NCI-H2081 (cell line): ENCODE data around the gene KRT5.

ENCODE experiments used
- DNase-seq, 2 experiments: peaks; one replicate each; lab custom pipeline; 2025; lab: John Stamatoyannopoulos, UW

Gene KRT5

DNA sequence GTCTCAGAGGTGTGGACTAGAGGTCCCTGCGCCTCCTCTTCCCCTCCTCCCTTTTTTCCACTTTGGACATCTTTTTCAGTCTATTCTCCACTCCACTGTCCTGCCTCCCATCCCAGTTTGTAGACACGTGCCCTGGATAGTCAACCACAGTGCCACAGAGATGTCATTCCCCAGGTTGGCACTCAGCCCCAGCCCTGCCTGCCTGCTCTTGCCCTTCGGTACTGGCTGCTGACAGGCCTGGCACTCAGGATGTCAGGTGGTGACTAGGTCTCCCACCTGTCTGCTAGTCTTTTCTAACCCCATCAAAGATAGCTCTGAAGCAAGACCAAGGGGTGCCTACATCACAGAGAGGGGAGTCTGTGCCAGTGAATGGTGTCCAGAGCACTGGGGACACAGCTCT, 16.9 kb upstream of the KRT5 start:
- no peak for DNase-seq

DNA sequence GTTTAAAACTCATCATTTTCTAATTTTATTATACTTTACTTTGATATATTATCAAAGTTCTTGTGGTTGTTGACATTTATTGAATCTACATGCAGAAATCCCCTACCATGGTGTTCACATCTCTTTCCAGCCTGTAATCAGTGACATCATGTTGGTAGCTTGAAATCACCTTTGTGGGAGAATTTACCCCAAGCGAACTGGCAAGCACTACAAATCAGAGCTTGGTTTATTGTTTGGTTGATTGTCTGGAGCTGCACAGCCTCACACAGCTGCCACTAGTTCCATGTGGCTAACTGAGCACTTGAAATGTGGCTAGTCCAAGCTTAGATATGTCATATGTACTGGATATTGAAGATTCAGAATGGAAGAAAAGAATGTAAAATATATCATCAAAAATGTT, 15.4 kb upstream of the KRT5 start:
- DNase-seq = no peak

- no peak for DNase-seq
These were observed 14.3 kb upstream of the KRT5 start for GRCh38 chr12:52534482-52534881.

DNA sequence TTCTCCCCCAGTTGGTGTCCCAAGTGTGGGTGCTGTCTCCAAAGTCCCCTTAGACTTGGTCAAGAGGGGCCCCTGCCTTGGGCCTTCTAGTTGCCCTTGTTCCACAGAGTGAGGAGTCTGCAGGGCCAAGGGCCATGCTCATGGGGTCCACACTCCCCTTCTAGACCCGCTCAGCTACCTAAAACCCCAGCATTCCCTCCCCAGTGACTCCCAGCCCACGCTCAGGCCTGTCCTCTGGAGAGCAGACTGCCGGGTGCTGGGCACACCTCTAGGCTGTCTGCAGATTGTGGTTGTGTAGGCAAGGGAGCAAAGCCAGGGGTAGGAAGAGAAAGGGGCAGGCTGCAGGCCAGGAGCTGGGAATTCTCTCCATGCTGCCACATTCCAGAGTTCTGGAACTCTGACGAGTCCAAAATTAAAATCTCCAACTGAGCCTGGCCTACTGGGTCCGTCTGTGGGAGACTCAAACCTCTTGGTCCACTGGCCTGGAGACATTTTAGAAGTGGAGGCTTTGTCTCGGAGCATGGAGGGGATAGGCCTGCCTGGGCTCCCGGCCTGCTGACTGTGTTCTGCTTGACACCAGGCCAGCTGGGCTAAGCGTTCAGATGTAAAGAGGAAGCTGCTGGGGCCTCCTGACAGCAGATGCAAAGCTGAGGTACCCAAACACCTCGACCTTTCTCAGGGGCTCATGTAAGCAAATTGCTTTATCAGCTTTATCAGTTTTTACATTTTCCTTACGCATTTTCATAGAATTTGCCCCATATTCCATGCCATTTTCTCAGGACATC, 13.7 kb upstream of the KRT5 start:
- no peak for DNase-seq

DNA sequence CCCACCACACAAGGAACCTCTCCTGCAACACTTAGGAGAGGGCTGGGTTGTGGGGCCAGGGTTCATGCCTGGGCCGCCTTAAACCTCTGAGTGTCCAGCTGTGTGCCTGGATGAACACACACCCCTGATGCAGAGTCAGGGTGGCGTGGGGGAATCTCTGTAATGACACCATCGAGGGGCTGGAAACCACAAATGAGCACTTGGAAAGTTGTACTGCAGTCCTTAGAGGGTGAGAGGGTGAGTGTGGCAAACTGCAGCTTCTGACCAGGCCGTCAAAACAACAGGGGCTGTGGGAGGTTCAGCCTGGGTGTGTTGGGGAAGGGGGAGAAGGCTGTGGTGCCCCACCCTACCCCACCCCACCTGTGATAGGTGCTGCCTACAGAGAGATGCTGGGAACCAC, 12.4 kb upstream of the KRT5 start:
- no peak for DNase-seq

- DNase-seq = no peak
These were observed 11.5 kb upstream of the KRT5 start for GRCh38 chr12:52531566-52532300.

DNA sequence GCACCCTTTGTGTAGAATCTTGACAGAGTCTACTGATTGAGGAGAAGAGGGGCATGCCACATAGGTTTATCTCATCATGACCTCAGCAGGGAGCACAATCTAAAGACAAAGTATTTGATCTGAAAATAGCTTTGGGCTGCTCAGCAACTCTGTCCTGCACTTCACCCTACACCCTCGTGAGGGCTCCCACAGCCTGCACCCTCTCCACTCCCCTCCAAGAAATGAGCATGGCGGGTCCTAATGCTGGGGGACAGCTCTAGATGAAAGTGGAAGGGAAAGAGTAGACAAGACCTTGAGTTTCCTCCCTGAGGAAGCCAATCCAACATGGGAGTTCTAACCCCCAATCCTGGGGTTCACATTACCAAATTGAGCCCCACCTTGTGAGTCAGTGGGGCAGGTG, 10.7 kb upstream of the KRT5 start:
- no peak for DNase-seq

GRCh38 chr12:52530366-52530765, 10.2 kb upstream of the KRT5 start:
- DNase-seq = no peak

DNA sequence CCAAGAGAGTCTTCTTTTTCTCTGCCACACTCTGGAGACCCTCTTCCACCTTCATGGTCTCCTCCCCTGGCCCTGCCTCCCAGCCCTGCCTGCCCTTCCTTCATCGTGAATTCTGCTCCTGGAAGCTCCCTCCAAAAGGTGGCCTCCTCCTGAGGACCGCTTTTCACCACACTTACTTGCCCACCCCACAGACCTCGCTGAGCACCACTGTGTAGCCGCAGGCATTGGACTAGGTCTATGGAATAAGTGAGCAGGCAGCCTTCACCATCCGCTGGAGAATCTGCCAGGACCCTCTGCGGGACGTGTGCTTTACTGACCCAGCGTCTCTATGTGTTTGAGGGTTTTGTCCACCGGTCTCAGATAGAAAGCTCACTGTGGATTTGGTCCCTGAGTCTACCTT, 9.7 kb upstream of the KRT5 start:
- no peak for DNase-seq

- no peak for DNase-seq
These were observed 9.2 kb upstream of the KRT5 start for GRCh38 chr12:52529417-52529816.

- no peak for DNase-seq
These were observed 8.5 kb upstream of the KRT5 start for GRCh38 chr12:52528641-52529143.

DNA sequence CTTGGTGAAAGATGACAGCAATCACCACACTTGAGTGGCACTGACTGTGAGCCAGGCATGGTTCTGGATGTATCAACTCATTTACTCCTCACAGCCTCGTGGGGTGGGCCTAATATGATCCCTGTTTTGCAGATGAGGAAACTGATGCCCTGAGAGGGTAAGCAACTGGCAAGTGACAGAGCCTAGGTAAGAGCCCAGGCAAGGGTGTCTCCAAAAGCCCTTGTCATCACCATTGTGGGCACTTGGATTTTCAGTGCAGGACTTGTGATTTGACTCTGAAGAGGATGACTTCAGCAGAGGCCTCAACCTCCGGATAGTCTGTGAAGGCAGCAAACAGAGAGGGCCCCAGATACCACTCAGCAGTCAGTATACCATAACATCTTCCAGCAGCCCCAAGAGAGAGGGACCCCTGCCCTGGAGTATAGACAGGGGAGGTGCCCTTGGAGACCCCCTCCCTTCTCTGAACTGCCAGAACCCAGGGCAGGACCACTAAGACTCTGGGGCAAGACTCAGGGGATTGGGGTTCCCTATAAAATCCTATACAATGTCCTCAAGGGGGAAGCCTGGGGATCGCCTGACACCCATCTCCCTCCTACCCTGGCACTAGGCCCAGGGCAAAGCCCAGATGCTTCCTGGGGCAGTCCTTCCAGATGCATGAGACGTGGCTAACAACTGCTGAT, 7.1 kb upstream of the KRT5 start:
- no peak for DNase-seq

DNA sequence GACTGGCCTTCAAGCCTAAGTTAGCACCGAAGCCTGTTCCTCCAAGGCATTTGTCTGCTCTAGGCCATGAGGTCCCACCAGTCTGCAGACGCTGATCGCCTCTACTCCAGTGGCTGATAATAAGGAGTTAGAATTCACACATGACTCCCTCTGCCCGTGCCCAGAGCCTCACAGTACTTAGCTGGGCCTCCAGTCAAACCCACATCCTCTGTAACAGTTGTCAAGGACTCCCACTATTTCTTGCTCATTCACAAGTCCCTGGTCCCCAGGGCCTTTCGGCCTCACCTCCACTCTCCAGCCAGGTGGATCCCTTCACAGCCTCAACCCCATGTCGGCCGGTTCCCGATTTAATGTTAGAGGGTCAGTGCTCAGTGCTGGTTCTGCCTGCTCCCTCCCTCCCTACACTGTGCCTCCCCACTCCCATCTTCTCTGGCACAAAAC, 6.3 kb upstream of the KRT5 start:
- no peak for DNase-seq

GRCh38 chr12:52525661-52526499, 5.7 kb upstream of the KRT5 start:
- DNase-seq = no peak

GRCh38 chr12:52524898-52525591, 4.9 kb upstream of the KRT5 start:
- DNase-seq = no peak

DNA sequence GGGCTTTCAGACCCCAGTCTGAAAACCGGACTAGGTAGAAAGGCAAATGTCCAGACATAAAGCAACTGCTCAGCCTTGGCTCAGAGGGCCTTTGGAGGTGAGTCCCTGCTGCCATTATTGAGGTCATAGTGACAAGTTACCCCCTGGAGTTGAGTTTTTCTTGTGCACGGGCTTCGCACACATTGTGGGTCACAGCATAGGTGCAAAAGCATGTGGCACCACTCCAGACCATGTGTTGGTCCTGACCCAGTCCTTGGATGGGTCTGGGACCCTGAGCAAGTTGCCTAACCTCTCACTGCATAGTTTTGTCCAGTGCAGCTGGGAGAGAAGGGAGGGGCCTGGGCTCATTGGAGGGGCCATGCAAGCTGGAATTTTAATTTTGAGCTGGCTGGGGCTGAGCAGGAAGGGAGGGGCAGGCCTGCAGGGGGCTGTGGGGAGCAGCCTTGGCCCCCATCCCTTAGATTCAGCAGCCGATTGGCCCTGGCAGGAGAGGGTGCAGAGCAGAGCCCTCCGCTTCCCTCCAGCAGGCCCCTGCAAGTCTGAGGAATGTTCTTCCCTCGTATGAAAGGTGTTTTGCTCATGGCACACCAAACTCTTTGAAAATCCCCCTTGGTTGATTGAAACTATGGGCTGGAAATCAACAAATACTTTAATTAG, 4.2 kb upstream of the KRT5 start:
- DNase-seq = no peak

DNA sequence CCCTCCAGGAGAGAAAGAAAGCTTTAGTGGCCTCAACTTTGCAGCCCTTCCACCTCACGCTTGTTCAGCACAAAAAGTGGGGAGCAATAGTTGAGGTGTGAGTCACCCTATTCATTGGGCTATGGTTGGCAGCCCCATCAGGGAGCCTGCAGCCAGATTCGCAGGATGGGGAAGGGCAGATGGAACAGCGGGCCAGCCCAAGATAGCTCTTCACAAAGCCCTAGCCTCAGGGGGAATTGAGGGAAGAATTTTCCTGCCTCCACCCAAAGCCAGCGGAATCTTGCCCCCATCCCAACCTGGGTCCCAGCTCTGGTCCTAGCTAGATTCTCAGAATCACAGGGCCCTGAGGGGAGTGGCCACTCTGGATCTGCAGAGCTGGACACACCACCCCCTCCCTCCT, 3.6 kb upstream of the KRT5 start:
- no peak for DNase-seq

DNA sequence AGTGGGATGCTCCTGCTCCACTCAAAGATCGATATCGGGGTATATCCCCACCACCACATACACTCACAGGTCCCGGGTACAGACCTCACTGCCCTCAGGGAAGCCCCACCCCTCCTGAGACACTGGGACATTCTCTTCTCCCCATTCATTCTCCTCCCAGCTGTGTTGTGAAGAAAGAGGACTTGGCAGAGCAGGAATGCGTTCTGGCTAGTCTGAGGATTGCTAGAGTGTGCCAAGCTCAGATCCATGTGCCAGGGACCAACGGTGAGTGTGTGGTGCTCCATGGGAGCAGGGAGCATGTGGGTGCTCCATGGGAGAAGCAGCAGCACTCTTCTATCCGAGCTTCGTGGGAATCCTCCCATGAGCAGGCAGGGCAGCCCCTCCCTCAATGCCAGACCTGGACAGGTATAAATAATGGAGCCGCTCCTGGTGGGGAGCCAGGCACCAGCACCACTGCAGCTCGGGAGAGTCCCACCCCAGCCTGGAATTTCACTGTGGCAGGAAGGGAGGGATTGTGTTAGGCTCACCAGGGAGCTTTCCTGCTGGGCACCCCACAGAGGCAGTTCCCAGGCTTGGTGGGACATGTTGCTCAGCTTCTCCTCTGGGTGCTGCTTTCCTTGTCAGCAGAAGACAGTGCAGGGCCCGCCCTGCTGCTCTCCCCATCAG, 2.3 kb upstream of the KRT5 start:
- peak in 1 of 2 experiments; percentile 6 for DNase-seq

DNA sequence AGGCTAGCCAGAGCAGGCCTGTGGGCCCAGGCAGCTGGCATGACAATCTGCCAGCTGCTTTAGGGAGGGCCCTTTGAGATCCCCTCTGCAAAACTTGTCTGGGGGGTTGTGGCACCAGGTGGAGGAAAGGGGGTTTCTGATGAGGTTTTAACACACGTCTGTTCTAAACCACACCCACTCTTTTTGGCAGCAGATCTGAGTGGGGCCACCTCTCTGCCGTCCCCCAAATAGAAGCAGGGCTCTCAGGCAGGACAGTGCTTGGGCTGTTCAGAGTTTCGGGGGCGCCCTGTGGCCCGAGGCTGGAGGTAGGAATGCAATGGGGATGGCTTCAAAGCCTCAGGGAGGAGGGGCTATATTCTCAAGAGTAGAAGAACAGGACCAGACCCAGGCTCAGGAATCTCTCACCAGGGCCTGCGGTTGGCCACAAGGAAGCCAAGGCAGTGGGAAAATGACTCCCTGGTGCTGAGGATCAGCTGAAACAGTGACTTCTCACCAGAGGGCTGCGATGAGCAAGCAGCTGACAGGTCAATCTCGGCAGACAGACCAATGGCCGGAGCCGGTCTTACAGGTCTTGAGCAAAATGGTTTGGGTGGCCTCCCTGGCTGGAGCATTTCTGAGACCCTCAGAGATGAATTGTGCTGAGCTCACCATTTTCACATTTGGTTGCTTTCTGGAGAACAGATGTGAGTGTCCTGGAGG, 1.5 kb upstream of the KRT5 start:
- DNase-seq = no peak

- no peak for DNase-seq
These were observed 977 bp upstream of the KRT5 start for GRCh38 chr12:52521175-52521567.
